Activated CD8-positive, alpha-beta memory T cell treated with anti-CD3 and anti-CD28 coated beads, Interleukin-2, amount 10 ng/mL, durations not matched to agents 7 days and 5 days (primary cell): ENCODE measurements around the gene ELP4. TPM values are rescaled to one million over a fixed set of nuclear protein-coding genes. Genes with fewer than 3 reads are reported as not detected.

Source experiments
- ATAC-seq: fragments of 150-1000 bp; cut with Tn5 transposase; one replicate; pipeline ENCODE4 v1.10.0; 2021; ENCODE audit warnings: moderate library complexity
- CTCF ChIA-PET: fragments of 350-600 bp; sonication (Branson Sonifier 250); formaldehyde crosslinking; loops from one replicate; lab custom pipeline; 2021; ENCODE audit warnings: antibody characterized with exemption; lab: Charles Lee
- DNase-seq: peaks from one replicate; pipeline ENCODE4 v3.0.0-alpha.2; 2020
- H3K27ac Mint-ChIP-seq: one replicate; pipeline ENCODE4 v1.8.0; 2021; ENCODE audit warnings: mild to moderate bottlenecking, mixed read lengths
- H3K27me3 Mint-ChIP-seq: one replicate; pipeline ENCODE4 v1.8.0; 2021; ENCODE audit warnings: mixed read lengths
- H3K36me3 Mint-ChIP-seq: one replicate; pipeline ENCODE4 v1.8.0; 2021; ENCODE audit warnings: mild to moderate bottlenecking, mixed read lengths
- H3K4me1 Mint-ChIP-seq: one replicate; pipeline ENCODE4 v1.8.0; 2021; ENCODE audit warnings: mixed read lengths
- H3K4me3 Mint-ChIP-seq: one replicate; pipeline ENCODE4 v1.8.0; 2021; ENCODE audit warnings: mild to moderate bottlenecking, moderate library complexity, mixed read lengths
- H3K9me3 Mint-ChIP-seq: one replicate; pipeline ENCODE4 v1.8.0; 2022; ENCODE audit warnings: low read depth, mixed read lengths
- total RNA-seq, 2 experiments: library from RNA; stranded (reverse); gene quantifications; one replicate each; pipeline ENCODE4 v1.2.3, GENCODE V29; 2021

The ELP4 gene
- total RNA-seq, 2 experiments from 2014 or later: 20.7 to 23.7 TPM

DNA sequence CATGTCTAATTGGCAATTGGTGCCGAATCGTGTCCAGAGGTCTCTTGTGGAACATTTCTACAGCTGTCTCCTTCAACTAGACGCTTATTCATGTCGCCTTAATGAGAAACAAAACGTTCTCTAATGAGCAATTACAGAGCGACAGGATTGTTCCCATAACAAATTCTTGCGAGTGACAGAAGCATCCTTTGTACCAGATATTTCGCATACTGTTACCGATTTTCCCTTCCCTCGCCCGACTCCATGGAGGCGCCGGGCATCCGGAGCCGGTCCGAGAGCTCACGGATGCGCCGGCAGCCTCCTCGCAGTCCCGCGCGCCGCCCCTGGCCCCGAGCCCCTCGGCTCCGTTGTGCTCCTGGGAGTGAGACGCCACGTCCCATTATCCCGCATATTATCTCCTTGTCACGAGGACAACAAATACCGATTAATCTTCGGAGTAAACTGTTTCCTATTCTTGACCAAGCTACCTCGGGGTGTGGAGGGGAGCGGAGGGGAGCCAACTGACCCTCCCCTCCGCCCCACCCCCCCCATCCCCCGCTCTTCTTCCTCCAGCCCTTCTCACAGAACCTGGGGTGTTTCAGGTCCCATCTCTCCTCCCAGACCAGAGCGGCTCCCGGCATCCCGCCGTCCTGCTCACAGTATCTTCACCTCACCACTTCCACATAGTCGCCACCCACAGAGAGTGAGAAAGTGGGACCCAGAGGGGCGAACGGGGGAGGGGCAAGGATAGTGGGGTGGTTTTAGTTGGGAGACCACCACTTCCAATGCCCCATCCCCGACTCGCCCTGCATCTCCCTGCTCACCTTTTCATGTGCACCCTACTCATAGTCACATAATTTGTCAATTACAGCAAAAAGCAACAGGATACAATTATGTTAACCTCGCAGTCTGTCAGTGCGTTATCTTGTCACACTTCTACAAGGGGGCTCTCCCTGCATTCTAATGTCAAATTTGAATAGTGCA lies 290.1 kb downstream of the ELP4 start:
- no peak overlapping the region for H3K4me3 Mint-ChIP-seq
- peaks cover 24% of the 10 kb centered on the region for H3K4me1 Mint-ChIP-seq
- CTCF ChIA-PET: interaction anchor here (1.4 kb wide), 1 partner anchor 8 kb away, joined by 4 read pairs; no protein-coding TSS in a partner anchor
- peaks cover 3% of the 10 kb centered on the region for H3K9me3 Mint-ChIP-seq
- ATAC-seq (no peak), DNase-seq (no peak)
- peaks cover 7% of the 10 kb centered on the region for H3K36me3 Mint-ChIP-seq
- peak overlapping the region; percentile 65 for H3K27ac Mint-ChIP-seq
- peaks cover 90% of the 10 kb centered on the region for H3K27me3 Mint-ChIP-seq

GRCh38 chr11:31800398-31801265 lies 291.1 kb downstream of the ELP4 start:
- CTCF ChIA-PET: interaction anchor here (0.8 kb wide), 1 partner anchor 24 kb away, joined by 3 read pairs; no protein-coding TSS in a partner anchor
- Mint-ChIP-seq H3K27me3 (peaks cover 91% of the 10 kb centered on the region), H3K9me3 (peaks cover 3% of the 10 kb centered on the region), H3K36me3 (peaks cover 7% of the 10 kb centered on the region), H3K27ac (peak overlapping the region; percentile 30), H3K4me1 (peaks cover 25% of the 10 kb centered on the region), H3K4me3 (no peak overlapping the region)
- DNase-seq (no peak), ATAC-seq (no peak)

DNA sequence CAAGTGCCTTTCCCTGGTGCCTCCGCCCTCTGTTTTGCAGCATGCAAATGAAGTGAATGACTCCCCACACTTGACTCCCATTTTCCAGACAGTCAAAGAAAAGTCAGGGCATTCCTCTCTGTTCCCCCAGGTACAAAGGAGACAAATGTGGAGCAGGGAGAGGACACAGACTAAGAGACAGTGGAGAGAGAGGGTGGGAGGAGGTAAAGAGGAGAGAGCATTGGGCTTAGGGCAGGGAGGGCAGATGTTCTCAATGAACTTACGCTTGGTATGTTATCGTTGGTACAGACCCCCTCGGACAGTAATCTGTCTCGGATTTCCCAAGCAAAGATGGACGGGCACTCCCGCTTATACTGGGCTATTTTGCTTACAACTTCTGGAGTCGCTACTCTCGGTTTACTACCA lies 291.7 kb downstream of the ELP4 start:
- Mint-ChIP-seq H3K27ac (no peak overlapping the region), H3K4me3 (no peak overlapping the region), H3K9me3 (peaks cover 3% of the 10 kb centered on the region), H3K27me3 (peaks cover 89% of the 10 kb centered on the region), H3K36me3 (peaks cover 7% of the 10 kb centered on the region), H3K4me1 (peaks cover 25% of the 10 kb centered on the region)
- CTCF ChIA-PET: interaction anchor here (0.8 kb wide), 1 partner anchor 23 kb away, joined by 3 read pairs; no protein-coding TSS in a partner anchor
- ATAC-seq (no peak), DNase-seq (no peak)

- H3K27me3 Mint-ChIP-seq: peaks cover 89% of the 10 kb centered on the region
- peaks cover 25% of the 10 kb centered on the region for H3K4me1 Mint-ChIP-seq
- H3K4me3 Mint-ChIP-seq: no peak overlapping the region
- H3K27ac Mint-ChIP-seq: no peak overlapping the region
- H3K36me3 Mint-ChIP-seq: peaks cover 7% of the 10 kb centered on the region
- peaks cover 3% of the 10 kb centered on the region for H3K9me3 Mint-ChIP-seq
- CTCF ChIA-PET: no interaction called here
- ATAC-seq: no peak
- no peak for DNase-seq
Measured at GRCh38 chr11:31802000-31802551, 292.5 kb downstream of the ELP4 start.

DNA sequence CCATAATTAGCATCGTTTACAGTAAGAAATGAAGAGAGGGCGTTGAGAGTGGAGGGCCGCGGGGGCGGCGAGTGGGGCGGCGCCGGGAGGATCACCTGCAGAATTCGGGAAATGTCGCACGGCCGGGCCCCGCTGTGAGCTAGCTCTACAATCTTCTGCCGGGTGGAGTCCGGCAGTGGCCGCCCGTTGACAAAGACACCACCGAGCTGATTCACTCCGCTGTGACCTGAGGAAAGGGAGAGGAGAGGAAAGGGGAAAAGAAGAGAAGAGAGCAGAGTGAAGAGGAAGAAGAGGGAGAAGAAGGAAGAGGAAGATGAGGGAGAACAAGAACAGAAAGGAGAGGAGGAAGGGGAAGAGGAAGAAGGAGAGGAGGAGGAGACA lies 293.0 kb downstream of the ELP4 start:
- Mint-ChIP-seq H3K27me3 (peaks cover 89% of the 10 kb centered on the region), H3K36me3 (peaks cover 6% of the 10 kb centered on the region), H3K4me1 (peaks cover 25% of the 10 kb centered on the region), H3K27ac (no peak overlapping the region), H3K9me3 (peaks cover 3% of the 10 kb centered on the region), H3K4me3 (no peak overlapping the region)
- ATAC-seq (no peak), DNase-seq (no peak)
- CTCF ChIA-PET: no interaction called here

DNA sequence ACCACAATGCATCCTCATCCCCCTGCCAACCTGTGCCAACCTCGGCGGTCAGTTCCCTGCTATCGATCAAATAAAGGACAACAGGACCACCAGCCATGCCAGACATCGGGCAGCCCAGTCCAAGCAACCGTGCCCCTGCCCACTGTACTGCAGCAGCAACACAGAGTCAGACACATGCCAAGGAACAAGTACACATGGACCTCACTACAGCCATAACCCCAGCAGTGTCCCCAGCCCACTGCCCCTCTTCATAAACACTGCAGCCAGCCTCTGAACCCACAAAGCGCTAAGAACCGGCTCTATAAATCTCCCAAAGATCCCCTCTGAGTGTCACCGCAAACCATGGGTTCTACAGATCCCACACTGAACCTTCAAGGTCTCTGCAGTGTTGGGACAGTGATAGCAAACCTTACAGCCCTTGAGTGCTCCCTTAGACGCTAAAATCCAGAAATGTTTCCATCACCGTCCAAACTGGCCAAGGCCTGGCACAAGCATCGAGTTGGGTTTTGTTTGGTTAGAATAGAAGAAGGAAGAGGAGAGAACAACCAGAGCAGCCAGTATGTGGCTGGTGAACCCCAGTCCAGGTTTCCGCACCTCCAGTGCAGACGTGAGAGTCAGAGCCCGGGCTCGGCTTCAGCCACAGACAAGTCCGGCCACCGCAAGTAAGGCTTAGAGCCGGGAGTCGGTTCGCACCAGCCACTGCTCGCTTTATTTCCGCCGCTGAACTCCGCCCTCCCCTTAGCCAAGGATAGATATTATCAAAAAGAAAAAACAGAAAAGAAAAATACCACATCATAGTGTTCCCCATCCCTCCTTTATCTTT lies 293.6 kb downstream of the ELP4 start:
- ATAC-seq (no peak), DNase-seq (no peak)
- H3K36me3 Mint-ChIP-seq: peaks cover 6% of the 10 kb centered on the region
- CTCF ChIA-PET: no interaction called here
- peaks cover 3% of the 10 kb centered on the region for H3K9me3 Mint-ChIP-seq
- H3K4me1 Mint-ChIP-seq: peaks cover 25% of the 10 kb centered on the region
- no peak overlapping the region for H3K4me3 Mint-ChIP-seq
- H3K27me3 Mint-ChIP-seq: peaks cover 91% of the 10 kb centered on the region
- H3K27ac Mint-ChIP-seq: peak overlapping the region; percentile 42

- H3K36me3 Mint-ChIP-seq: peaks cover 6% of the 10 kb centered on the region
- peaks cover 3% of the 10 kb centered on the region for H3K9me3 Mint-ChIP-seq
- peak overlapping the region; percentile 27 for H3K4me3 Mint-ChIP-seq
- peaks cover 25% of the 10 kb centered on the region for H3K4me1 Mint-ChIP-seq
- peaks cover 93% of the 10 kb centered on the region for H3K27me3 Mint-ChIP-seq
- CTCF ChIA-PET: no interaction called here
- peak overlapping the region; percentile 42 for H3K27ac Mint-ChIP-seq
- DNase-seq (no peak), ATAC-seq (no peak)
Measured at GRCh38 chr11:31803813-31804311, 294.3 kb downstream of the ELP4 start.

DNA sequence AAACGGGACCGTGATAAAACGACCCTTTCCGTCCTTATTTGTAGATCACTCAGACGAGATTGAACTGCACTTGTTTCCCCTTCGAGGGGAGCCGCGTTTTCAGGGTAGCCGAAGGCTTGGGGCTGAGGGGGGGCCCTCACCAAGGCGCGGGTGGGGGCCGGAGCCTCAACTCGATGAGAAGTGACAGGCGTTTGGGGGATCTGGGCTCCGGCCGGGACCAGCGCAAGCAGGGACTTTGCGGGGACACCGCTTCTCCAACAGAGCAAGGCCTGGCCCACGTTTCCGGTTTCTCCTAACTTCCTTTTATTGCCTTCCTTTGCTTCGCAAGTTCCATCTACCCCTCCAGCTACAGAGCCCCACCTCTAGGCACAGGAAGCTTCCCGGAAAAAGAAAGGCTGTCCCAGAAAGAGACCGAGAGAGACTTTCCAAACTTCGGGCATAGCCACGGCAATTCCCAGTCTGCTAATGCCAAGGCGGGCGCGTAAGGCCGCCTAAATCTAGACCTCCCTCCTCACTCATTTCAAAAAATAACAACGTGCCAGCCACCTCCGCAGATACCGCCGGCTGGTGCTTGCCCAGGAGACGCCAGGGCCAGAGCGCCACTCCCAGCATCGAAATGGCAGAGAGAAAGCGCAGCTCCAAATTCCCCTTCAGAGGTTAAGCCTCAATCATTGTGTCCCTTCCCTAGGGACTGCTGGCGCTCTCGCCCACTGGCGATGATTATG lies 294.9 kb downstream of the ELP4 start:
- ATAC-seq: no peak
- Mint-ChIP-seq H3K4me1 (peaks cover 29% of the 10 kb centered on the region), H3K36me3 (peaks cover 6% of the 10 kb centered on the region), H3K27me3 (peaks cover 94% of the 10 kb centered on the region), H3K9me3 (peaks cover 3% of the 10 kb centered on the region), H3K27ac (peak overlapping the region; percentile 49), H3K4me3 (peak overlapping the region; percentile 27)
- DNase-seq: no peak
- CTCF ChIA-PET: interaction anchor here (1.0 kb wide), 1 partner anchor 19 kb away, joined by 4 read pairs; no protein-coding TSS in a partner anchor

DNA sequence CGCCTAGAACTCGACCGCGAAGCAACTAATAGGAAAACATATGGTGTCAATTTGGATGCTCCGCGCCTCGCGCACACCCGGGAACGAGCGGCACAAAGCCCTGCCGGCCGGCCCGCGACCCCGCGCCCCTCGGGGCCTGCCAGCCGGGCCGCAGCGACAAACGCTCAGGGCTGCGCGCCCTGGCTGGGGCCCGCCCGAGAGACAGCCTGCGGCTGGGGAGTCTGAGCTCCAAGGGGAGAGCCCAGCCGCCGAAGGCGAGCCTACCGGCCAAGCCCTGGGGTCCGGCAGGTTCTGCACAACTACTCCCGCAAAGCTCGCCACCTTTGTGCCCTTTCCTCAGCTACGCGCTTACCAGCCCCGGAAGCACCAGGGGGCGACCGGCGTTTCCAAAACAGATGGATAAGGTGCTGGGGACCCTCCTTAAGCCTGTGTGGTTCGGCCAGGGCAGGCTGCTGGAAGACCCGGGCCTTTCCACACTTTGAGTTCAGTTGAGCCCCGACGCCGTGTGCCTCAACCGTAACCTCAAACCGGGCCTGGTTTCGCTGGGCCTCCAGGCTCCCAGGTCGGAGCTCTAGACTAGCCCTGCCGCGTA lies 295.6 kb downstream of the ELP4 start:
- peaks cover 3% of the 10 kb centered on the region for H3K9me3 Mint-ChIP-seq
- no peak for ATAC-seq
- CTCF ChIA-PET: interaction anchor here (1.0 kb wide), 1 partner anchor 18 kb away, joined by 4 read pairs; no protein-coding TSS in a partner anchor
- H3K4me1 Mint-ChIP-seq: peaks cover 30% of the 10 kb centered on the region
- H3K27ac Mint-ChIP-seq: peak overlapping the region; percentile 49
- H3K36me3 Mint-ChIP-seq: peaks cover 5% of the 10 kb centered on the region
- H3K4me3 Mint-ChIP-seq: no peak overlapping the region
- H3K27me3 Mint-ChIP-seq: peaks cover 91% of the 10 kb centered on the region
- no peak for DNase-seq

GRCh38 chr11:31805629-31806185 lies 296.1 kb downstream of the ELP4 start:
- Mint-ChIP-seq H3K36me3 (peaks cover 2% of the 10 kb centered on the region), H3K4me1 (peaks cover 27% of the 10 kb centered on the region), H3K27me3 (peaks cover 87% of the 10 kb centered on the region), H3K27ac (no peak overlapping the region), H3K9me3 (peaks cover 3% of the 10 kb centered on the region), H3K4me3 (no peak overlapping the region)
- DNase-seq (no peak), ATAC-seq (no peak)
- CTCF ChIA-PET: interaction anchor here (1.0 kb wide), 1 partner anchor 17 kb away, joined by 4 read pairs; no protein-coding TSS in a partner anchor

DNA sequence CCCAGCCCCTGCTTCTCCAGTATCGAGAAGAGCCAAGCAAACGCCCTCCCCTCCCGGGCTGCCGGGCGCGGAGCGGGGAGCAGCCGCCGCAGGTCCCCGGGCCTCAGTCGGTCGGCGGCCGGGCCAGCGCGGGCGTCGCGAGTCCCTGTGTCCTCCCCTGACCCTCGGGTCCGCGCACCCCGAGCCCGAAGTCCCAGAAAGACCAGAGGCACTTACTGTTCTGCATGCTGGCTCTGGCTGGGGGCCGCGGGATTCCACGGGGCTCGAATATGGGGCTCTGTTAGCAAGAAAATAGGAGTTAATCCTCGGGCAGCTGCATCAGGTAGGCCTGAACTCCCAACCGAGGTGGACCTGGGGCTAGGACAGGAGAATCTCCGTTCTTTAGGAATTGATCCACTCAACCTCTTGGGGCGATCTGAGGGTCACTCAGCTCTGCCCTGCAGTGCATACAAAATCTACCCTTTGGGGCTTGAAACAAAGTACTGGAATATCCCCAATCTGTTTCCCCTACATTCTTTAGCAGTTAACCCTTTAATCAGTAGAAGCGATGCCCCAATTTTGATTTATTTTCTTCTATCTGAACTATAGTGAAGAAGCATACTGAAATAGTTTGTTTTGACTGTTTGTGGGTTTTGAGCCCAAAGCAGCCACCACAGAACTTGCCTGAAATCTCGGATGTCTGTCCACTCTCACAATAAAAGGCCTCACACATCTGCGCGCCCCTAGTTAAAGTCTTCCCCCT lies 296.8 kb downstream of the ELP4 start:
- H3K27me3 Mint-ChIP-seq: peaks cover 87% of the 10 kb centered on the region
- CTCF ChIA-PET: no interaction called here
- H3K36me3 Mint-ChIP-seq: peaks cover 4% of the 10 kb centered on the region
- peaks cover 31% of the 10 kb centered on the region for H3K4me1 Mint-ChIP-seq
- H3K27ac Mint-ChIP-seq: no peak overlapping the region
- DNase-seq (no peak), ATAC-seq (no peak)
- peaks cover 3% of the 10 kb centered on the region for H3K9me3 Mint-ChIP-seq
- H3K4me3 Mint-ChIP-seq: no peak overlapping the region
